GM12892 (cell line): Measurements from ENCODE around the gene TLN1.
A peak's percentile ranks its signal among the peaks of the same experiment; 100 is the strongest.

Experiments
- DNase-seq: peaks from one replicate; pipeline ENCODE4 v3.0.0; 2011; ENCODE audit not compliant: insufficient read length
- FAIRE-seq: peaks from 2 replicates; lab custom pipeline; 2011; peaks lifted over from hg19 to GRCh38; lab: Jason Lieb, UNC
- POLR2A ChIP-seq: IDR thresholded peaks from 2 replicates; pipeline ENCODE4 v1.6.1; 2011; ENCODE audit warnings: low read depth, low read length, control low read depth
- POLR2AphosphoS5 ChIP-seq: IDR thresholded peaks from 2 replicates; pipeline ENCODE4 v1.6.1; 2011; ENCODE audit warnings: low read depth, low read length, control low read depth
- TAF1 ChIP-seq: IDR thresholded peaks from 2 replicates; pipeline ENCODE4 v1.6.1; 2011; ENCODE audit warnings: low read depth, mild to moderate bottlenecking, control low read depth, low read length, borderline replicate concordance

Gene TLN1

GRCh38 chr9:35664531-35665470 is 67.2 kb downstream of the TLN1 start, which contains the start of gene ARHGEF39:
Gene ARHGEF39 (minus strand): TSS chr9:35665195. CDS start chr9:35665169, 26 bp downstream.
- FAIRE-seq (peak; percentile 85), DNase-seq (peak; percentile 94)
- TF ChIP-seq POLR2A: peak; percentile 69; the same call in 1 of the 2 replicates
- TF ChIP-seq TAF1: peak; percentile 14; the same call in 1 of the 2 replicates
- TF ChIP-seq POLR2AphosphoS5: peak; percentile 54; the same call in 1 of the 2 replicates

GRCh38 chr9:35662437-35662836 is 69.6 kb downstream of the TLN1 start:
- DNase-seq (no peak), FAIRE-seq (no peak)
- TF ChIP-seq POLR2AphosphoS5: no peak
- TF ChIP-seq POLR2A: no peak; the same call in 1 of the 2 replicates
- TF ChIP-seq TAF1: no peak

GRCh38 chr9:35661756-35662350 is 70.1 kb downstream of the TLN1 start:
- FAIRE-seq (no peak), DNase-seq (no peak)
- TF ChIP-seq TAF1 (no peak), POLR2A (no peak), POLR2AphosphoS5 (no peak)

- FAIRE-seq (no peak), DNase-seq (no peak)
- TF ChIP-seq POLR2A (no peak), TAF1 (no peak), POLR2AphosphoS5 (no peak)
These were observed 71.0 kb downstream of the TLN1 start for GRCh38 chr9:35660966-35661415.

GRCh38 chr9:35659340-35659739 is 72.7 kb downstream of the TLN1 start:
- FAIRE-seq (no peak), DNase-seq (no peak)
- TF ChIP-seq TAF1: no peak
- TF ChIP-seq POLR2A: no peak
- TF ChIP-seq POLR2AphosphoS5: no peak

GRCh38 chr9:35658968-35659220 is 73.1 kb downstream of the TLN1 start:
- no peak for TF ChIP-seq POLR2AphosphoS5
- FAIRE-seq (no peak), DNase-seq (no peak)

- FAIRE-seq (peak; percentile 58), DNase-seq (peak; percentile 87)
- TF ChIP-seq POLR2A: peak; percentile 77; the same call in 1 of the 2 replicates
- TF ChIP-seq TAF1: peak; percentile 58; the same call in 1 of the 2 replicates
- TF ChIP-seq POLR2AphosphoS5: 0 out of 2 replicates have a peak, but pooled peaks have one; percentile 42
These were observed 73.6 kb downstream of the TLN1 start, which contains the start of gene CCDC107 for GRCh38 chr9:35658137-35658967. Gene CCDC107 (plus strand): TSS chr9:35658292. CDS start chr9:35658380, 88 bp downstream.

- TF ChIP-seq TAF1 (no peak), POLR2AphosphoS5 (no peak), POLR2A (no peak)
- FAIRE-seq: peak; percentile 94
- peak; percentile 90 for DNase-seq
These were observed 74.4 kb downstream of the TLN1 start, which contains the start of gene RMRP for GRCh38 chr9:35657546-35658136. Gene RMRP (minus strand): TSS chr9:35658019.

GRCh38 chr9:35656831-35657545 is 75.0 kb downstream of the TLN1 start:
- no peak for TF ChIP-seq POLR2AphosphoS5
- TF ChIP-seq TAF1: no peak
- TF ChIP-seq POLR2A: no peak
- DNase-seq (no peak), FAIRE-seq (no peak)

- no peak for DNase-seq
- TF ChIP-seq POLR2AphosphoS5 (no peak), POLR2A (no peak), TAF1 (no peak)
- FAIRE-seq: no peak
These were observed 75.6 kb downstream of the TLN1 start for GRCh38 chr9:35656348-35656747.
